CD4-positive, alpha-beta T cell (primary cell): ENCODE results near the gene METTL21C. TPM values are rescaled to one million over a fixed set of nuclear protein-coding genes. Genes with fewer than 3 reads are reported as not detected.
A peak's percentile ranks its signal among the peaks of the same experiment; 100 is the strongest.

Source experiments
- ATAC-seq: fragments of 200-7000 bp; cut with Tn5 transposase; one replicate; pipeline ENCODE4 v1.10.0; 2022; ENCODE audit warnings: mild to moderate bottlenecking; ENCODE audit not compliant: poor library complexity
- CTCF ChIA-PET: fragments of 350-600 bp; sonication (Branson Sonifier 250); formaldehyde crosslinking; loops from one replicate; lab custom pipeline; 2021; ENCODE audit warnings: antibody characterized with exemption, inconsistent platforms; lab: Charles Lee
- POLR2A ChIA-PET: fragments of 350-600 bp; sonication (Branson Sonifier 250); formaldehyde crosslinking; loops from one replicate; lab custom pipeline; 2021; ENCODE audit warnings: antibody characterized with exemption, inconsistent platforms; lab: Charles Lee
- DNase-seq, 14 experiments: peaks; one replicate each; pipeline ENCODE4 v3.0.0-alpha.2; 2013 to 2020; ENCODE audit warnings: mixed read lengths in 2 of 14
- H3K27ac ChIP-seq, 2 donors: one replicate each; pipeline versions ENCODE4 v1.5.1 to v1.7.0; 2013; ENCODE audit warnings: low read length in 2 of 2, low read depth in 1 of 2, mild to moderate bottlenecking in 1 of 2
- H3K27me3 ChIP-seq, 2 experiments: 1 replicate in 1 of 2; 2 replicates in 1 of 2; pipeline versions ENCODE4 v1.6.1 to v1.7.0; 2013; ENCODE audit warnings: low read length in 2 of 2, control low read depth in 1 of 2, mild to moderate bottlenecking in 1 of 2, moderate library complexity in 1 of 2; ENCODE audit not compliant: insufficient read depth in 2 of 2, control insufficient read depth in 1 of 2
- H3K36me3 ChIP-seq: one replicate; pipeline ENCODE4 v1.6.1; 2013; ENCODE audit warnings: low read length, control low read depth; ENCODE audit not compliant: insufficient read depth
- H3K4me1 ChIP-seq: one replicate; pipeline ENCODE4 v1.6.1; 2013; ENCODE audit warnings: low read length, control low read depth; ENCODE audit not compliant: insufficient read depth
- H3K4me3 ChIP-seq: one replicate; pipeline ENCODE4 v1.5.1; 2013; ENCODE audit warnings: mild to moderate bottlenecking, low read length, moderate library complexity
- H3K9me3 ChIP-seq, 2 experiments: 1 replicate in 1 of 2; 2 replicates in 1 of 2; pipeline versions ENCODE4 v1.6.1 to v1.7.0; 2013; ENCODE audit warnings: low read length in 2 of 2, mild to moderate bottlenecking in 2 of 2, control low read depth in 1 of 2, moderate library complexity in 1 of 2; ENCODE audit not compliant: control insufficient read depth in 1 of 2, insufficient read depth in 1 of 2
- H3K27ac Mint-ChIP-seq: one replicate; pipeline ENCODE4 v1.8.0; 2020; ENCODE audit warnings: mixed read lengths
- H3K27me3 Mint-ChIP-seq: one replicate; pipeline ENCODE4 v1.8.0; 2021; ENCODE audit warnings: mixed read lengths
- H3K36me3 Mint-ChIP-seq: one replicate; pipeline ENCODE4 v1.8.0; 2021; ENCODE audit warnings: low read depth, mixed read lengths
- H3K4me1 Mint-ChIP-seq: one replicate; pipeline ENCODE4 v1.8.0; 2021; ENCODE audit warnings: low read depth, mixed read lengths
- H3K4me3 Mint-ChIP-seq: one replicate; pipeline ENCODE4 v1.8.0; 2020; ENCODE audit warnings: mild to moderate bottlenecking, mixed read lengths
- H3K9me3 Mint-ChIP-seq: one replicate; pipeline ENCODE4 v1.8.0; 2020; ENCODE audit warnings: mixed read lengths
- intact Hi-C, 2 experiments: fragments of 100-400 bp; cut with DNase I in 1 of 2; cut with micrococcal nuclease in 1 of 2; formaldehyde crosslinking; loops; one replicate each; pipeline versions ENCODE4 v1.15.1 to v1.9.0; 2023 to 2025; cut with DNase I, micrococcal nuclease
- total RNA-seq, 174 experiments: library from RNA in 2 of 174; stranded (reverse) in 2 of 174; gene quantifications; one replicate each; pipeline ENCODE4 v1.2.3 and lab custom pipeline; 2021 to 2026
- TF ChIP-seq, protein P1 (sequence below): fragments of 200-600 bp; IDR thresholded peaks from one replicate; pipeline ENCODE4 v1.8.0; 2022; ENCODE audit warnings: antibody characterized with exemption, mild to moderate bottlenecking

METTL21C gene
- total RNA-seq, 2 experiments from 2014 or later = not detected

DNA sequence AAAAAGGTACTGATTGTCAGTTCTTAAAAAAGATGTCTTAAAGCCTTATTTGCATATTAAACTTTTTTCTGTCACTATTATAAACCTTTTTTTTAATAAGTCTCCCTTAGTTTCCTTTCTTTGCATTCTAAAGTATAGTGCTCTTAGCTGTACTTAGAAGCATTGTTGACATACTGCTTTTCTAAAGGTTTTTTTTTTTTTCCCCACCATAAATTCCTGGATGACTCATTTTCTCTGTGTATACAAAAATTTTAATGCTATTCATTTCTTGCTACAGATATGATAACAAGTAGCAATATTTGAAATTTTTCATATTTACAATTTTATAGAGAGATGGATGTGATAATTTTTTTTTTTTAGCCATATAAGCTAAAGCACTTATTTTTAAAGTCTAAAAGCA, 43.5 kb downstream of the METTL21C start:
- CTCF ChIA-PET = interaction anchor here (0.7 to 0.8 kb wide), 2 partner anchors 9 kb away, joined by 3 to 4 read pairs; no protein-coding TSS in a partner anchor
- ATAC-seq (no peak), DNase-seq (no peak)
- H3K27ac Mint-ChIP-seq = no peak overlapping the region
- no peak overlapping the region for H3K4me3 Mint-ChIP-seq
- Histone ChIP-seq H3K4me3 (no peak overlapping the region), H3K9me3 (no peaks in the 10 kb centered on the region), H3K36me3 (peaks cover 72% of the 10 kb centered on the region), H3K27me3 (no peaks in the 10 kb centered on the region), H3K27ac (no peak overlapping the region), H3K4me1 (no peaks in the 10 kb centered on the region)
- H3K36me3 Mint-ChIP-seq = peaks cover 70% of the 10 kb centered on the region
- H3K27me3 Mint-ChIP-seq = no peaks in the 10 kb centered on the region
- intact Hi-C loops = no loop called here
- POLR2A ChIA-PET = interaction anchor here (0.6 kb wide), 1 partner anchor 60 kb away, joined by 3 read pairs; no protein-coding TSS in a partner anchor
- peaks cover 4% of the 10 kb centered on the region for H3K4me1 Mint-ChIP-seq
- TF ChIP-seq, protein P1, sequence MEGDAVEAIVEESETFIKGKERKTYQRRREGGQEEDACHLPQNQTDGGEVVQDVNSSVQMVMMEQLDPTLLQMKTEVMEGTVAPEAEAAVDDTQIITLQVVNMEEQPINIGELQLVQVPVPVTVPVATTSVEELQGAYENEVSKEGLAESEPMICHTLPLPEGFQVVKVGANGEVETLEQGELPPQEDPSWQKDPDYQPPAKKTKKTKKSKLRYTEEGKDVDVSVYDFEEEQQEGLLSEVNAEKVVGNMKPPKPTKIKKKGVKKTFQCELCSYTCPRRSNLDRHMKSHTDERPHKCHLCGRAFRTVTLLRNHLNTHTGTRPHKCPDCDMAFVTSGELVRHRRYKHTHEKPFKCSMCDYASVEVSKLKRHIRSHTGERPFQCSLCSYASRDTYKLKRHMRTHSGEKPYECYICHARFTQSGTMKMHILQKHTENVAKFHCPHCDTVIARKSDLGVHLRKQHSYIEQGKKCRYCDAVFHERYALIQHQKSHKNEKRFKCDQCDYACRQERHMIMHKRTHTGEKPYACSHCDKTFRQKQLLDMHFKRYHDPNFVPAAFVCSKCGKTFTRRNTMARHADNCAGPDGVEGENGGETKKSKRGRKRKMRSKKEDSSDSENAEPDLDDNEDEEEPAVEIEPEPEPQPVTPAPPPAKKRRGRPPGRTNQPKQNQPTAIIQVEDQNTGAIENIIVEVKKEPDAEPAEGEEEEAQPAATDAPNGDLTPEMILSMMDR = no peak
- no peaks in the 10 kb centered on the region for H3K9me3 Mint-ChIP-seq

DNA sequence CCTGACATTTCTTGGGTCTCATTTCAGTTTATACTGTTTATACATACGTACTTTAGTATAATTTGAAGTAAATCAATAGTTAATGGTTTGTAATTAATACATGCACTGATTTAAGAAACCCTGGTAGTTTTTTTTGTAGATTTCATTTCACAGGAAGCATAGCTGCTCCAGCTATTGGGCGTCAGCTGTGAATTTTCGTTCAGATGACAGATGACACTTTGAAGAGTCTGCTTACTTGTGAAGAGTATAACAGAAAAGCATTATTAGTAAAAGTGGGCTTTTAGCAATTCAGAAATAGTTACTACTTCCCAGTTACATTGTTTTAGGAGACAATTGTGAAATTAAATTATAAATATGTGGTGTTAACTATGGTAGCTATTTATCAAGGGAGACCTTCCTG, 44.4 kb downstream of the METTL21C start:
- peaks cover 79% of the 10 kb centered on the region for H3K36me3 Mint-ChIP-seq
- H3K4me1 ChIP-seq = no peaks in the 10 kb centered on the region
- DNase-seq (no peak), ATAC-seq (no peak)
- H3K36me3 ChIP-seq = peaks cover 74% of the 10 kb centered on the region
- ChIA-PET POLR2A (interaction anchor here (1.9 kb wide), 1 partner anchor 54 kb away, joined by 5 read pairs; the partner anchor contains the start of gene TPP2), CTCF (interaction anchor here (1.2 to 1.5 kb wide), 2 partner anchors 14 to 58 kb away, joined by 3 read pairs; no protein-coding TSS in a partner anchor)
- H3K27me3 ChIP-seq = no peaks in the 10 kb centered on the region
- intact Hi-C loops = no loop called here
- H3K9me3 ChIP-seq = no peaks in the 10 kb centered on the region
- H3K27ac ChIP-seq = no peak overlapping the region
- no peaks in the 10 kb centered on the region for H3K27me3 Mint-ChIP-seq
- peaks cover 4% of the 10 kb centered on the region for H3K4me1 Mint-ChIP-seq
- TF ChIP-seq, protein P1 = no peak
- H3K4me3 Mint-ChIP-seq = no peak overlapping the region
- no peak overlapping the region for H3K27ac Mint-ChIP-seq
- no peaks in the 10 kb centered on the region for H3K9me3 Mint-ChIP-seq
- no peak overlapping the region for H3K4me3 ChIP-seq

DNA sequence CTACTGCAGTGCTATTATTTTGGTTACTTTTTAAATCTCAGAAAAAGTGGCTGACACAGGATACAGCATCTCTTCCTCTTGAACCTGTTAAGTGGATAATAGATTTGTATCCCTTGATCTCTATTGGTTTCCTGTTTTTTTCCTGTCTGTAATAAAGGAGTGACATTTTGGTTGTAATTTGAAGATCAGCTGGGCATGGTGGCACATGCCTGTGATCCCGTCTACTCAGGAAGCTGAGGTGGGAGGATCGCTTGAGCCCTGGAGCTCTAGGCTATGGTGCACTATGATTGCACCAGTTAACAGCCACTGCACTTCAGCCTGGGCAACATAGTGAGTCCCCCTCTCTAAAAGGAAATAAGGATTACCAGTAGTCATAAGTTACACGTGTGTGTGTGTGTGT, 46.8 kb downstream of the METTL21C start:
- H3K27ac ChIP-seq = no peak overlapping the region
- no peaks in the 10 kb centered on the region for H3K9me3 ChIP-seq
- ATAC-seq = no peak
- H3K4me3 ChIP-seq = no peak overlapping the region
- intact Hi-C loops = no loop called here
- no peaks in the 10 kb centered on the region for H3K27me3 ChIP-seq
- peaks cover 96% of the 10 kb centered on the region for H3K36me3 Mint-ChIP-seq
- no peaks in the 10 kb centered on the region for H3K4me1 ChIP-seq
- ChIA-PET POLR2A (no interaction called here), CTCF (no interaction called here)
- H3K9me3 Mint-ChIP-seq = no peaks in the 10 kb centered on the region
- DNase-seq = no peak
- H3K4me1 Mint-ChIP-seq = peaks cover 4% of the 10 kb centered on the region
- TF ChIP-seq, protein P1 = no peak
- no peak overlapping the region for H3K4me3 Mint-ChIP-seq
- H3K36me3 ChIP-seq = peaks cover 84% of the 10 kb centered on the region
- H3K27ac Mint-ChIP-seq = peak overlapping the region; percentile 46
- no peaks in the 10 kb centered on the region for H3K27me3 Mint-ChIP-seq
